ENCODE data around the gene MED13. TPM values are rescaled to one million over a fixed set of nuclear protein-coding genes. Genes with fewer than 3 reads are reported as not detected.

Gene MED13
- total and polyA plus RNA-seq, 3 experiments from 2014 or later: 3.4 to 63.3 (median 61.2) TPM

DNA sequence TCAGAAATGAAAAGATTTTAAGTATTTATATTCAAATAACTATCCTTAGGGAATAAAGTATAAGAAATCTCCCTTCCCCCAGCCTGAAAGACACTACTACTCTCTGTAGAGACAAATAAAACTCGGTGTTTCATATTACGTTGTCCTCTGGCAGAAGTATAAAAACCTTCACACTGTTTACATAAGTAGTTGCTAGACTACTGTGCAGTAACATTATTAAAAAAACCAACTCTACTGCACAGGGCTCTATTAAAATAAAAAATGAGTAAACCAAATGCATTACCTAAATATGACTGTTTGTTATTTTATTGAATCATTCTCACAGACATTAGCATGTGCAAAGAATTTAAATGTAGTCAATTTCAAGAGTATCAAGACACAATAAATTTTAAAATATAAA lies 67.4 kb downstream of the MED13 start:
- no peaks in the 10 kb centered on the region for H3K9me3 Mint-ChIP-seq
- H3K27ac Mint-ChIP-seq: no peak overlapping the region
- POLR2A ChIA-PET: interaction anchor here (0.6 kb wide), 1 partner anchor 121 kb away, joined by 4 read pairs; no protein-coding TSS in a partner anchor
- no peak overlapping the region for H3K4me3 Mint-ChIP-seq
- Histone ChIP-seq H3K4me1 (ENCODE audit: insufficient read depth, low read length) (no peaks in the 10 kb centered on the region), H3K27me3 (ENCODE audit: insufficient read depth, low read length, poor library complexity, severe bottlenecking) (no peaks in the 10 kb centered on the region), H3K9me3 (ENCODE audit: low read length) (no peaks in the 10 kb centered on the region), H3K36me3 (ENCODE audit: insufficient read depth, low read length) (no peaks in the 10 kb centered on the region), H3K4me3 (ENCODE audit: low read length) (no peak overlapping the region), H3K27ac (ENCODE audit: low read depth, low read length) (no peak overlapping the region)
- H3K4me1 Mint-ChIP-seq: peaks cover 33 to 55% (median 53%) of the 10 kb centered on the region in 3 donors
- no peaks in the 10 kb centered on the region for H3K27me3 Mint-ChIP-seq
- peaks cover 0 to 44% (median 6%) of the 10 kb centered on the region in 3 donors for H3K36me3 Mint-ChIP-seq
- DNase-seq: no peak
- CTCF ChIA-PET: interaction anchor here (0.7 to 0.9 kb wide), 2 partner anchors 11 to 59 kb away, joined by 3 to 4 read pairs; no protein-coding TSS in a partner anchor

DNA sequence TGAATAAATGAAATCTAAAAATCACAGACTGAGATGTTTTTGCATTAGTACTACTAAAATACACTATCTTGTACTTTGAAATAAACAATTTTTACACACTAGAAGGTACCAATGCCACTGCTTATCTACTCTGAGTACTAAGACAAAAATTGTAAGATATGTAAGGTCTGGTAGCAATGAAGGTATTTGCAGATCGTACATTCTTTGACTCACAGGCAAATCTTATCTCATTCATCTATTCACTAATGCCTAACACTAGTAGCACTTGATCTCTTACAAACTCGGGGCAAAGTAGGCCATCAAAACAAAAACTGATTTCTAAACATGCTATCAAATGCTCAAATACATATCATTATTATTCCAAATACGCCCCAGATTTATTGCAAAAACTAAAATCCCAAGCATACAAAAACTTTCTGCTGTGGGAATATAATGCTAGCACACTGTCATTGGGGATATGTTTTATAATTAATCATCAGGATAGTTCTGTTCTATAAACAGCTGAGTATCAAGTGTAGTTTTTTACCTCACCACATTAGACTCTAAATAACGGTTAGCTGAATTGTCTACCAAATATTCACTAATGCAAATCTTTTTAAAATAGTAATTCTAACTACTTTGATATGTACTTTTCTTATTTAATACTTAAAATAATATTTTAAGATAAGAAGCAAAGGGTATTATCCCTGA lies 68.0 kb downstream of the MED13 start:
- no peak for DNase-seq

GRCh38 chr17:61989509-61989908 lies 75.6 kb downstream of the MED13 start:
- no peak overlapping the region for H3K27ac Mint-ChIP-seq
- POLR2A ChIA-PET: no interaction called here
- DNase-seq: no peak
- CTCF ChIA-PET: no interaction called here
- H3K27me3 Mint-ChIP-seq: no peaks in the 10 kb centered on the region
- Histone ChIP-seq H3K9me3 (ENCODE audit: low read length) (no peaks in the 10 kb centered on the region), H3K27ac (ENCODE audit: low read depth, low read length) (no peak overlapping the region), H3K4me3 (ENCODE audit: low read length) (no peak overlapping the region), H3K27me3 (ENCODE audit: insufficient read depth, low read length, poor library complexity, severe bottlenecking) (no peaks in the 10 kb centered on the region), H3K4me1 (ENCODE audit: insufficient read depth, low read length) (no peaks in the 10 kb centered on the region), H3K36me3 (ENCODE audit: insufficient read depth, low read length) (peaks cover 17% of the 10 kb centered on the region)
- H3K36me3 Mint-ChIP-seq: peaks cover 0 to 73% (median 9%) of the 10 kb centered on the region in 3 donors
- H3K9me3 Mint-ChIP-seq: no peaks in the 10 kb centered on the region
- H3K4me3 Mint-ChIP-seq: no peak overlapping the region
- H3K4me1 Mint-ChIP-seq: peaks cover 1 to 4% (median 4%) of the 10 kb centered on the region in 3 donors

More for the DNA sequence above, 68.0 kb downstream of the MED13 start:
- ChIA-PET POLR2A (no interaction called here), CTCF (no interaction called here)
- no peaks in the 10 kb centered on the region for H3K4me1 ChIP-seq (ENCODE audit: insufficient read depth, low read length)
- H3K27ac ChIP-seq (ENCODE audit: low read depth, low read length): no peak overlapping the region
- H3K4me1 Mint-ChIP-seq: peaks cover 33 to 52% (median 51%) of the 10 kb centered on the region in 3 donors
- H3K4me3 Mint-ChIP-seq: no peak overlapping the region
- no peaks in the 10 kb centered on the region for H3K36me3 ChIP-seq (ENCODE audit: insufficient read depth, low read length)
- H3K27me3 ChIP-seq (ENCODE audit: insufficient read depth, low read length, poor library complexity, severe bottlenecking): no peaks in the 10 kb centered on the region
- H3K27me3 Mint-ChIP-seq: no peaks in the 10 kb centered on the region
- peaks cover 0 to 50% (median 7%) of the 10 kb centered on the region in 3 donors for H3K36me3 Mint-ChIP-seq
- peak overlapping the region in 1 of 8 donors; percentile 3 for H3K27ac Mint-ChIP-seq
- no peak overlapping the region for H3K4me3 ChIP-seq (ENCODE audit: low read length)
- H3K9me3 ChIP-seq (ENCODE audit: low read length): no peaks in the 10 kb centered on the region
- H3K9me3 Mint-ChIP-seq: no peaks in the 10 kb centered on the region

- Histone ChIP-seq H3K27ac (ENCODE audit: low read depth, low read length) (no peak overlapping the region), H3K27me3 (ENCODE audit: insufficient read depth, low read length, poor library complexity, severe bottlenecking) (no peaks in the 10 kb centered on the region), H3K36me3 (ENCODE audit: insufficient read depth, low read length) (peaks cover 26% of the 10 kb centered on the region), H3K4me3 (ENCODE audit: low read length) (no peak overlapping the region), H3K4me1 (ENCODE audit: insufficient read depth, low read length) (no peaks in the 10 kb centered on the region), H3K9me3 (ENCODE audit: low read length) (no peaks in the 10 kb centered on the region)
- Mint-ChIP-seq H3K27me3 (no peaks in the 10 kb centered on the region), H3K27ac (peak overlapping the region in 2 of 8 donors; percentile 8 to 58), H3K36me3 (peaks cover 0 to 73% (median 19%) of the 10 kb centered on the region in 3 donors), H3K9me3 (no peaks in the 10 kb centered on the region), H3K4me1 (peaks cover 6 to 12% (median 9%) of the 10 kb centered on the region in 3 donors), H3K4me3 (peak overlapping the region in 1 of 7 donors; percentile 7)
- POLR2A ChIA-PET: interaction anchor here (0.6 kb wide), 1 partner anchor 16 kb away, joined by 5 read pairs; no protein-coding TSS in a partner anchor
- no peak for DNase-seq
- CTCF ChIA-PET: interaction anchor here (0.6 to 1.1 kb wide), 2 partner anchors 79 to 84 kb away, joined by 3 read pairs; no protein-coding TSS in a partner anchor
These were observed 78.2 kb downstream of the MED13 start for GRCh38 chr17:61986898-61987297.

DNA sequence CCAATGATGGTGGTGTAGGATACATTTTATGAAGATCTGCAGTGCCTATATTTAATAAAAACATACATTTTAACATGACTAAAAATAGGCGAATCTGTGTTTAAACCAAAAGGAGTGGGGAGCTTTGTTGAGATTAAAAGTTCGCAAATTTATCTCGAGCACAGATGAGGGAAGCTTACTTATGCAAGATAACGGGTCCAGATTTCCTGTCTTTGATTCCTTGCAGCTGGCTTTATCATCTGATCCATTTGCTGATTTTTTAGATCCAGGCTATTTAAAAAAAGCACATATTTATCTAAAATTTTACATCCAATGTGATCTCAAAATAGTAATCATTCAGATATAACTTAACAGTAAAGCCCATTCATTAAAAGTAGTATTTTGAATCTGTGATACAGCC lies 80.3 kb downstream of the MED13 start:
- Mint-ChIP-seq H3K36me3 (peaks cover 10 to 74% (median 23%) of the 10 kb centered on the region in 3 donors), H3K9me3 (no peaks in the 10 kb centered on the region), H3K27me3 (no peaks in the 10 kb centered on the region), H3K4me3 (no peak overlapping the region), H3K4me1 (peaks cover 16 to 21% (median 19%) of the 10 kb centered on the region in 3 donors), H3K27ac (peak overlapping the region in 1 of 8 donors; percentile 66)
- Histone ChIP-seq H3K36me3 (ENCODE audit: insufficient read depth, low read length) (peaks cover 28% of the 10 kb centered on the region), H3K9me3 (ENCODE audit: low read length) (no peaks in the 10 kb centered on the region), H3K27ac (ENCODE audit: low read depth, low read length) (no peak overlapping the region), H3K27me3 (ENCODE audit: insufficient read depth, low read length, poor library complexity, severe bottlenecking) (no peaks in the 10 kb centered on the region), H3K4me3 (ENCODE audit: low read length) (no peak overlapping the region), H3K4me1 (ENCODE audit: insufficient read depth, low read length) (no peaks in the 10 kb centered on the region)
- CTCF ChIA-PET: no interaction called here
- DNase-seq: no peak
- POLR2A ChIA-PET: no interaction called here

DNA sequence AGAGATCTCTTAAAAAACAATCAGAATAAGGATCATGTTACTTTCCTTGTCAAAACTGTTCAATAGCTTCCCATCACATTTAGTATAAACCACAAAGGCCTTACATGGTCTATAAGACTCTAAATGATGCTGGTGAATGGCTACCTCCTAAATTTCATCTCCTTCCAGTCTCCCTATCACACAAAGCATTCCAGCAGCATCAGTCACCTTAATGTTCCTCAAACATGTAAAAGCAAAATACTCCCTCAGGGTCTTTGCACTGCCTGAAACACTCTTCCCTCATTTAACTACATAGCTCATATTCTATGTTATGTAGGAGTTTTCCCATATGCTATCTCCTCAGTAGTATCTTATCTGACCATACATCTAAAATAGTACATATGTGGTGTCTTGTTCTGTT lies 83.8 kb downstream of the MED13 start:
- Histone ChIP-seq H3K27ac (ENCODE audit: low read depth, low read length) (no peak overlapping the region), H3K36me3 (ENCODE audit: insufficient read depth, low read length) (peaks cover 25% of the 10 kb centered on the region), H3K27me3 (ENCODE audit: insufficient read depth, low read length, poor library complexity, severe bottlenecking) (no peaks in the 10 kb centered on the region), H3K4me1 (ENCODE audit: insufficient read depth, low read length) (no peaks in the 10 kb centered on the region), H3K9me3 (ENCODE audit: low read length) (no peaks in the 10 kb centered on the region), H3K4me3 (ENCODE audit: low read length) (no peak overlapping the region)
- Mint-ChIP-seq H3K9me3 (no peaks in the 10 kb centered on the region), H3K36me3 (peaks cover 10 to 73% (median 23%) of the 10 kb centered on the region in 3 donors), H3K4me3 (no peak overlapping the region), H3K27ac (peak overlapping the region in 4 of 8 donors; percentile 0 to 75 (median 40)), H3K27me3 (no peaks in the 10 kb centered on the region), H3K4me1 (peaks cover 24 to 36% (median 28%) of the 10 kb centered on the region in 3 donors)
- CTCF ChIA-PET: no interaction called here
- POLR2A ChIA-PET: no interaction called here
- DNase-seq: no peak

DNA sequence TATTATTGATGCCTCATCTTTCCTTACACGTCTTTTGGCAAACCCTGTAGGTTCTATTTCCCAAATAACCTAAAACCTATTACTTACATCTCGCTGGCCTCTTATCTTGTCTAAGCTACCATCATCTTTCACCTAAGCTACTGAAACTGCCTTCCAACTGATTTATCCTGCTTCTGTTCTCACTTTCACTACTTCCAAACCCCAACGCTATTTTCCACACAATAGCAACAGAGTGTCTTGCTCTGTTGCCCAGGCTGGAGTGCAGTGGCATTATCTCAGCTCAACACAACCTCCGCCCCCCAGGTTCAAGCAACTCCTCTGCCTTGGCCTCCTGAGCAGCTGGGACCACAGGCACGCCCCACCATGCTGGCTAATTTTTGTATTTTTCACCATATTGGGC lies 84.5 kb downstream of the MED13 start:
- no peak overlapping the region for H3K27ac ChIP-seq (ENCODE audit: low read depth, low read length)
- H3K27me3 ChIP-seq (ENCODE audit: insufficient read depth, low read length, poor library complexity, severe bottlenecking): no peaks in the 10 kb centered on the region
- CTCF ChIA-PET: no interaction called here
- peaks cover 21% of the 10 kb centered on the region for H3K36me3 ChIP-seq (ENCODE audit: insufficient read depth, low read length)
- H3K4me1 Mint-ChIP-seq: peaks cover 28 to 42% (median 33%) of the 10 kb centered on the region in 3 donors
- no peaks in the 10 kb centered on the region for H3K27me3 Mint-ChIP-seq
- peaks cover 10 to 72% (median 25%) of the 10 kb centered on the region in 3 donors for H3K36me3 Mint-ChIP-seq
- peak overlapping the region in 5 of 8 donors; percentile 8 to 71 (median 48) for H3K27ac Mint-ChIP-seq
- H3K4me3 ChIP-seq (ENCODE audit: low read length): no peak overlapping the region
- POLR2A ChIA-PET: no interaction called here
- no peaks in the 10 kb centered on the region for H3K9me3 Mint-ChIP-seq
- H3K9me3 ChIP-seq (ENCODE audit: low read length): no peaks in the 10 kb centered on the region
- no peaks in the 10 kb centered on the region for H3K4me1 ChIP-seq (ENCODE audit: insufficient read depth, low read length)
- no peak for DNase-seq
- H3K4me3 Mint-ChIP-seq: no peak overlapping the region

DNA sequence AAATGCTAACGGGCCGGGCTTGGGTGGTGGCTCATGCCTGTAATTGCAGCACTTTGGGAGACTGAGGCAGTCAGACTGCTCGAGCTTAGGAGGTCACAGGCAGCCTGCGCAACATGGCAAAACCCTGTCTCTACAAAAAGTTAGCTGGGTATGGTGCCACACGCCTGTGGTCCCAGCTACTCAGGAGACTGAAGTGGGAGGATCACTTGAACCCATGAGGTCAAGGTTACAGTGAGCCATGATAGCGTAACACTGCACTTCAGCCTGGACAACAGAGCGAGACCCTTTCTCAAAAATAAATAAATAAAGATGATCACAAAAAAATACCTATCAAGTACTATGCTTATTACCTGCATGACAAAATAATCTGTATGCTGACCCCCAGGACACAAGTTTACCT lies 91.0 kb downstream of the MED13 start:
- no peaks in the 10 kb centered on the region for H3K27me3 ChIP-seq (ENCODE audit: insufficient read depth, low read length, poor library complexity, severe bottlenecking)
- CTCF ChIA-PET: no interaction called here
- POLR2A ChIA-PET: no interaction called here
- DNase-seq: no peak
- no peaks in the 10 kb centered on the region for H3K4me1 ChIP-seq (ENCODE audit: insufficient read depth, low read length)
- Mint-ChIP-seq H3K27me3 (no peaks in the 10 kb centered on the region), H3K4me1 (peaks cover 24 to 34% (median 29%) of the 10 kb centered on the region in 3 donors), H3K9me3 (no peaks in the 10 kb centered on the region), H3K27ac (peak overlapping the region in 5 of 8 donors; percentile 7 to 47 (median 37)), H3K36me3 (peaks cover 0 to 64% (median 6%) of the 10 kb centered on the region in 3 donors), H3K4me3 (peak overlapping the region in 1 of 7 donors; percentile 69)
- H3K36me3 ChIP-seq (ENCODE audit: insufficient read depth, low read length): peaks cover 18% of the 10 kb centered on the region
- no peaks in the 10 kb centered on the region for H3K9me3 ChIP-seq (ENCODE audit: low read length)
- no peak overlapping the region for H3K4me3 ChIP-seq (ENCODE audit: low read length)
- H3K27ac ChIP-seq (ENCODE audit: low read depth, low read length): no peak overlapping the region
